ENCODE measurements around the gene CHD5. TPM values are rescaled to one million over a fixed set of nuclear protein-coding genes. Genes with fewer than 3 reads are reported as not detected.

The CHD5 gene
- total RNA-seq, 1 experiment from 2014 or later, result 0.39 TPM

GRCh38 chr1:6103111-6103853 lies 76.8 kb downstream of the CHD5 start:
- peaks cover 3% of the 10 kb centered on the region for H3K27me3 Mint-ChIP-seq (ENCODE audit: insufficient read depth, unreplicated experiment)
- Histone ChIP-seq H3K27me3 (replicated peaks; ENCODE audit: control insufficient read depth, insufficient read depth, low read length) (no peaks in the 10 kb centered on the region), H3K4me1 (no peaks in the 10 kb centered on the region), H3K36me3 (ENCODE audit: control insufficient read depth, insufficient read depth, low read length) (no peaks in the 10 kb centered on the region), H3K9me3 (no peaks in the 10 kb centered on the region), H3K4me3 (ENCODE audit: low read depth, low read length) (no peak overlapping the region)
- ChIA-PET POLR2A (no interaction called here), CTCF (no interaction called here)
- H3K9me3 Mint-ChIP-seq (ENCODE audit: unreplicated experiment), result no peaks in the 10 kb centered on the region
- no peaks in the 10 kb centered on the region for H3K36me3 Mint-ChIP-seq (ENCODE audit: insufficient read depth, unreplicated experiment)
- no peak overlapping the region for H3K4me3 Mint-ChIP-seq (ENCODE audit: unreplicated experiment)
- no peak overlapping the region for H3K27ac Mint-ChIP-seq (ENCODE audit: unreplicated experiment)
- intact Hi-C loops (cut with micrococcal nuclease; ENCODE audit: unreplicated experiment), result loop anchor here (10.0 kb wide), 1 partner anchor 62 kb away; no protein-coding TSS in a partner anchor
- no peaks in the 10 kb centered on the region for H3K4me1 Mint-ChIP-seq (ENCODE audit: low read depth, unreplicated experiment)
- BruUV-seq (replicated peaks), result no TSS peak
- no peak for DNase-seq
- TF ChIP-seq CTCF (IDR thresholded peaks at IDR 0.05; ENCODE audit: insufficient read depth in 1 of 2, low read depth in 1 of 2, low read length in 1 of 2, severe bottlenecking in 1 of 2, unreplicated experiment in 1 of 2), result no peak

- no peak overlapping the region for H3K27ac Mint-ChIP-seq (ENCODE audit: unreplicated experiment)
- intact Hi-C loops (cut with micrococcal nuclease; ENCODE audit: unreplicated experiment), result loop anchor here (10.0 kb wide), 1 partner anchor 62 kb away; no protein-coding TSS in a partner anchor
- Histone ChIP-seq H3K4me3 (ENCODE audit: low read depth, low read length) (no peak overlapping the region), H3K27me3 (replicated peaks; ENCODE audit: control insufficient read depth, insufficient read depth, low read length) (no peaks in the 10 kb centered on the region), H3K9me3 (no peaks in the 10 kb centered on the region), H3K36me3 (ENCODE audit: control insufficient read depth, insufficient read depth, low read length) (no peaks in the 10 kb centered on the region), H3K4me1 (no peaks in the 10 kb centered on the region)
- no peaks in the 10 kb centered on the region for H3K9me3 Mint-ChIP-seq (ENCODE audit: unreplicated experiment)
- H3K4me1 Mint-ChIP-seq (ENCODE audit: low read depth, unreplicated experiment), result no peaks in the 10 kb centered on the region
- no peak for DNase-seq
- ChIA-PET CTCF (no interaction called here), POLR2A (no interaction called here)
- no TSS peak for BruUV-seq (replicated peaks)
- H3K27me3 Mint-ChIP-seq (ENCODE audit: insufficient read depth, unreplicated experiment), result no peaks in the 10 kb centered on the region
- no peak overlapping the region for H3K4me3 Mint-ChIP-seq (ENCODE audit: unreplicated experiment)
- TF ChIP-seq CTCF (IDR thresholded peaks at IDR 0.05; ENCODE audit: insufficient read depth in 1 of 2, low read depth in 1 of 2, low read length in 1 of 2, severe bottlenecking in 1 of 2, unreplicated experiment in 1 of 2), result no peak
- H3K36me3 Mint-ChIP-seq (ENCODE audit: insufficient read depth, unreplicated experiment), result no peaks in the 10 kb centered on the region
Measured at GRCh38 chr1:6102532-6102845, 77.6 kb downstream of the CHD5 start.

GRCh38 chr1:6101826-6102531 lies 78.1 kb downstream of the CHD5 start:
- ChIA-PET POLR2A (no interaction called here), CTCF (no interaction called here)
- Histone ChIP-seq H3K4me3 (ENCODE audit: low read depth, low read length) (no peak overlapping the region), H3K4me1 (no peaks in the 10 kb centered on the region), H3K27me3 (replicated peaks; ENCODE audit: control insufficient read depth, insufficient read depth, low read length) (no peaks in the 10 kb centered on the region), H3K36me3 (ENCODE audit: control insufficient read depth, insufficient read depth, low read length) (no peaks in the 10 kb centered on the region), H3K9me3 (no peaks in the 10 kb centered on the region)
- no peaks in the 10 kb centered on the region for H3K4me1 Mint-ChIP-seq (ENCODE audit: low read depth, unreplicated experiment)
- intact Hi-C loops (cut with micrococcal nuclease; ENCODE audit: unreplicated experiment), result loop anchor here (10.0 kb wide), 1 partner anchor 63 kb away; no protein-coding TSS in a partner anchor
- TF ChIP-seq CTCF (IDR thresholded peaks at IDR 0.05; ENCODE audit: insufficient read depth in 1 of 2, low read depth in 1 of 2, low read length in 1 of 2, severe bottlenecking in 1 of 2, unreplicated experiment in 1 of 2), result no peak
- no peaks in the 10 kb centered on the region for H3K36me3 Mint-ChIP-seq (ENCODE audit: insufficient read depth, unreplicated experiment)
- no peak overlapping the region for H3K27ac Mint-ChIP-seq (ENCODE audit: unreplicated experiment)
- H3K9me3 Mint-ChIP-seq (ENCODE audit: unreplicated experiment), result no peaks in the 10 kb centered on the region
- no peak overlapping the region for H3K4me3 Mint-ChIP-seq (ENCODE audit: unreplicated experiment)
- no peak for DNase-seq
- no peaks in the 10 kb centered on the region for H3K27me3 Mint-ChIP-seq (ENCODE audit: insufficient read depth, unreplicated experiment)
- no TSS peak for BruUV-seq (replicated peaks)
